HUES6 (cell line): ENCODE data around the gene SIRPB2.

Experiments
- H3K27ac ChIP-seq: 2 replicates; pipeline ENCODE4 v1.7.0; 2013; ENCODE audit warnings: low read depth, mild to moderate bottlenecking, low read length, inconsistent platforms
- H3K27me3 ChIP-seq: 2 replicates; pipeline ENCODE4 v1.6.1; 2013; ENCODE audit warnings: low read length; ENCODE audit not compliant: control insufficient read depth, insufficient read depth
- H3K36me3 ChIP-seq: 2 replicates; pipeline ENCODE4 v1.6.1; 2013; ENCODE audit warnings: low read length; ENCODE audit not compliant: control insufficient read depth, insufficient read depth
- H3K4me1 ChIP-seq: 2 replicates; pipeline ENCODE4 v1.6.1; 2013; ENCODE audit warnings: low read length; ENCODE audit not compliant: control insufficient read depth, insufficient read depth
- H3K4me3 ChIP-seq: 2 replicates; pipeline ENCODE4 v1.5.1; 2013; ENCODE audit warnings: low read depth, low read length
- H3K9ac ChIP-seq: one replicate; pipeline ENCODE4 v1.6.1; 2013; ENCODE audit warnings: mild to moderate bottlenecking, low read length
- H3K9me3 ChIP-seq: 2 replicates; pipeline ENCODE4 v1.6.1; 2013; ENCODE audit warnings: low read depth, low read length; ENCODE audit not compliant: control insufficient read depth, insufficient read depth

The SIRPB2 gene

DNA sequence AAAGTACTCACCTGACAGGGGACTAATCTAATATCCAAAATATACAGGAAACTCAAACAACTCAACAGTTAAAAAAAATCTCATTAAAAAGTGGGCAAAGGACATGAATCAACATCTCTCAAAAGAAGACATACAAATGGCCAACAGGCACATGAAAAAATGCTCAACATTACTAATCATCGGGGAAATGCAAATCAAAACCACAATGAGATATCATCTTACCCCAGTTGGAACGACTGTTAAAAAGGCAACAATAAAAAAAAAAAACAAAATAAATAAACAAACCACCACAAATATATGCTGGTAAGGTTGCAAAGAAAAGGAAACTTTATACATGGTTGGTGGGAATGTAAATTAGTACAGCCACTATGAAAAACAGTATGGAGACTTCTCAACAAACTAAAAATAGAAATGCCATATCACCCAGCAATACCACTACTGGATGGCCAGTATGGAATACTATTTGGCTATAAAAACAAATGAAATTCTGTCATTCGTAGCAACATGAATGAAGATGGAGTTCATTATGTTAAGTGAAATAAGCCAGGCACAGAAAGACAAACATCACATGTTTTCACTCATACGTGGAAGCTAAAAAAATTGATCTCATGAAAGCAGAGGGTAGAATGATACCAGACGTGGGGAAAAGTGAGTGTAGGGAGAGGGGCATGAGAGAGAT lies 6.6 kb downstream of the SIRPB2 start:
- Histone ChIP-seq H3K27ac (no peak overlapping the region), H3K9me3 (no peaks in the 10 kb centered on the region), H3K4me1 (no peaks in the 10 kb centered on the region), H3K4me3 (no peak overlapping the region), H3K9ac (no peak overlapping the region), H3K27me3 (no peaks in the 10 kb centered on the region; the same call in 1 of the 2 replicates), H3K36me3 (no peaks in the 10 kb centered on the region)

DNA sequence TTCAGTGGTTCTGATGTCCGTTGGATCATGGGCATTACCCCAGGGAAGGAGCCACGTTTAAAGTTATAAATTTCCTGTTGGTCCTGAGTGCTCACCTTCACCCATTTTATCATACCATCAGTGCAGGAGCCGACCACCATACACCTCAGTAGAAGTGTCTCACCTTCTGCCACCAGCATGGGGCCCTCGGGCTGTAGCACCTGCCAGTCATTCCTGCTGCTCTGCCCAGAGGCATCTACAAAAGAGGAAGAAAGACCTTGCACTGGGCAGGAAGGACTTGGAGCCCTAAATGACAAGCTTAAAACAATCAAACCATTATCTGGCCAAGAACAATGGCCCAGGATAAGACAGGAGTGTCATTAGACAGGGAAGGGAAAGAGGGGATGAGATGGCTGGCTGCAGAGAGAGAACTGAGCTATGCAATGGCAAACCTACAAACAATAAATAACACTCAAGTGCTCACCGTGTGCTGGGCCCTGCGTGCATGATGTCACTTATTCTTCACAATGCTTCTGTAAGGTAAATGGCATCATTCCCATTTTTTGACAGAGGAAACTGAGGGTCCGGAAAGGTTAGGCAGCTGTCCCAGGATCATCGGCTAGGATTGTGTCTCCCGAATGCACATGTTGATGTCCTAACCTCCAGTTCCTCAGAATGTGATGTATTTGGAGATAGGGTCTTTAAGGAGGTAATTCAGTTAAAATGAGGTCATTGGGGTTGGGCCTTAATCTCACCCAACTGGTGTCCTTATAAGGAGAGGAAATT lies 11.2 kb downstream of the SIRPB2 start:
- Histone ChIP-seq H3K36me3 (no peaks in the 10 kb centered on the region), H3K27me3 (no peaks in the 10 kb centered on the region)

DNA sequence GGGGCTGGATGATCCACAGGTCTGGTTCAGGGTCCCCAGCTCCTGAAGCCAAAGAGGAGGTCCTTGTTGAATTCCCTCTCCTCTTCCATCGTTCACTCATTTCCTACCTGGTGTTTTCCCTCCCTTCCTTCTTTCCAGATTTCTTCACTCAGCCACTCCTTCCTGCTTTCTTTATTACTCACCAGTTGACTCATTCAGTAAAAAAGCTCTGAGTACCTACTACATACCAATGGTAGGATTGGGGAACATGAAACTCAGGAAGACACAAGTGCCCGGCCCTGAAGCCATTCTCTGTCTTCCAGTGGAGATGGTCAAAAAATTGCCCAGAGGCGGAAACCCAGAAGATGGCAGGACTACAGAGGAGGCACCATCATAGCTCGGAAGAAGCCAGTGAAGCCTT lies 12.7 kb downstream of the SIRPB2 start:
- no peak overlapping the region for H3K9ac ChIP-seq
- H3K9me3 ChIP-seq = no peaks in the 10 kb centered on the region
- H3K4me1 ChIP-seq = no peaks in the 10 kb centered on the region; the same call in 1 of the 2 replicates
- no peak overlapping the region for H3K4me3 ChIP-seq
- H3K36me3 ChIP-seq = no peaks in the 10 kb centered on the region
- H3K27me3 ChIP-seq = no peaks in the 10 kb centered on the region
- no peak overlapping the region for H3K27ac ChIP-seq

More for the DNA sequence above, 11.2 kb downstream of the SIRPB2 start:
- H3K27ac ChIP-seq = no peak overlapping the region
- no peaks in the 10 kb centered on the region; the same call in 1 of the 2 replicates for H3K4me1 ChIP-seq
- no peak overlapping the region for H3K4me3 ChIP-seq
- no peaks in the 10 kb centered on the region for H3K9me3 ChIP-seq
- no peak overlapping the region for H3K9ac ChIP-seq

DNA sequence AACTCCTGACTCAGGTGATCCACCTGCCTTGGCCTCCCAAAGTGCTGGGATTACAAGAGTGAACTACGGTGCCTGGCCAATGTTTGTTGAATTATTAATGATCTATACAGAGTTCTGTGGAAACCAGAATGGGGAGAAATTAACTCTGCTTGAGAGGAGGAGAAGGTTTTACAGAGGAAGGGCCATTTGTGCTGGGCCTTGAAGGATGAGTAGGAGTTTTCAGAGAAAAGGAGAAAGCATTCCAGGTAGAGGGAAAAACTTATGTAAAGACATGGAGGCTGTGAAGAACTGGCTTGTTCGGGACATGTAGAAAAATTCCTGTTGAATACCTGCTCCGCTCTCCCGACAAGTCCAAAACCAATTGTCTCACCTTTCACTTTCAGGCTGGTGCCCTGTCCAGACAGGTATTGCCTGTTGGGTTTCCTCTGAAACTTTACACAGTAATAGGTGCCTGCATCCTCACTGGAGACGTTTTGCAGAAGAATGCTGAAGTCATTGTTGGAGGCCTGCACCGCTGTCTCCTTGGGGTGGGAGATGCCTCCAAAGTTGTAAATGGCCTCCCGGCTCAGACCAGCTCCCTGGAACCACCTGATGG lies 13.2 kb downstream of the SIRPB2 start:
- H3K9me3 ChIP-seq = no peaks in the 10 kb centered on the region
- no peak overlapping the region for H3K4me3 ChIP-seq
- no peak overlapping the region for H3K9ac ChIP-seq
- H3K36me3 ChIP-seq = no peaks in the 10 kb centered on the region
- no peak overlapping the region for H3K27ac ChIP-seq
- no peaks in the 10 kb centered on the region; the same call in 1 of the 2 replicates for H3K4me1 ChIP-seq
- no peaks in the 10 kb centered on the region for H3K27me3 ChIP-seq

DNA sequence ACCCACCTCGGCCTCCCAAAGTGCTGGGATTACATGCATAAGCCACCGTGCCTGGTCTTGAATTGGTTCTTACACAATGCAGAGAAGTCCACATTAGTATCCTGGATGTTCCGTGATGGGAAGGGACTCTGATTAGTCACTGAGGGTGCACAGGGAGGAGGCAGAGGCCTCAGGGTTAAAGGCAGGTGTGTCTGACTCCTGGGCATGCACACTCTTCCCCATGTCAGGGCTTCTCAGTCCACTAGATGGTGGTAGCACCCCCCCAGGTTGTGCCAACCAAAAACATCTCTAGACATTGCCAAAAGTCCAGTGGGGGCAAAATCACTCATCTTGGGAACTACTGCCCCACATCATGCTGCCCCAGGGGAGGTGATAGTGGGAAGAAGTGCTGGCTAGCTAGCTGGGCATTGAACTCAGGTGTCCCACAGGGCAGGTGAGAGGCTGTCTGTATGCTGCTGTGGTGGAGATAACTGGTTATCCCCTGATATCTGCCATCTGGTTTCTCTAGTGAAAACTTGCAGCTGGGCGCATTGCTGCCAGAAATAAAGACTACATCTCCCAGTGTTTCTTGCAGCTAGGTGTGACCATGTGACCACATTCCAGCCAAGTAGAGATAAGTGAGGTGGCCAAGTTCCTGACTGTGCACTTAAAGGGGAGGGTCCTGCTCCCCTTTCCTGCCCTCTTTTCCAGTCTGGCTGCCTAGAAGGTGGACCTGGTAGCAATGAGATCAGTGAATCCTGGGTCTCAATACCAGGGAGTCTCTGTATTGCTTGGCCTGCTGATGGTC lies 16.2 kb downstream of the SIRPB2 start:
- no peaks in the 10 kb centered on the region for H3K9me3 ChIP-seq
- H3K9ac ChIP-seq = no peak overlapping the region
- H3K4me3 ChIP-seq = no peak overlapping the region
- no peaks in the 10 kb centered on the region; the same call in 1 of the 2 replicates for H3K4me1 ChIP-seq
- no peaks in the 10 kb centered on the region for H3K27me3 ChIP-seq
- no peaks in the 10 kb centered on the region for H3K36me3 ChIP-seq
- H3K27ac ChIP-seq = no peak overlapping the region

DNA sequence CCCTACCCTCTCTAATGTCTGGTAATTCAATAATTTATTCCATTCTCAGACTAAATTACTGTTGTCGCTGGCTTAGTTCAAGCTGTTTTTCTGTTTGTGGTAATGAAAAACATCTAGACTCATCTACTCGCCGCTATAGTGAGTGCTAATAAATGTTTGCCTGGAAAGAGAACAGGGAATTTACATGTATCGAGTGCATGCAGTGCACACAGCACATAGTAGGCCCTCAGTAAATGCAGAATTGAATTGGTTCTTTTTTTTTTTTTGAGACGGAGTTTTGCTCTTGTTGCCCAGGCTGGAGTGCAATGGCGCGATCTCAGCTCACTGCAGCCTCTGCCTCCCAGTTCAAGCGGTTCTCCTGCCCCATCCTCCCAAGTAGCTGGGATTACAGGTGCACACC lies 16.9 kb downstream of the SIRPB2 start:
- no peak overlapping the region for H3K27ac ChIP-seq

DNA sequence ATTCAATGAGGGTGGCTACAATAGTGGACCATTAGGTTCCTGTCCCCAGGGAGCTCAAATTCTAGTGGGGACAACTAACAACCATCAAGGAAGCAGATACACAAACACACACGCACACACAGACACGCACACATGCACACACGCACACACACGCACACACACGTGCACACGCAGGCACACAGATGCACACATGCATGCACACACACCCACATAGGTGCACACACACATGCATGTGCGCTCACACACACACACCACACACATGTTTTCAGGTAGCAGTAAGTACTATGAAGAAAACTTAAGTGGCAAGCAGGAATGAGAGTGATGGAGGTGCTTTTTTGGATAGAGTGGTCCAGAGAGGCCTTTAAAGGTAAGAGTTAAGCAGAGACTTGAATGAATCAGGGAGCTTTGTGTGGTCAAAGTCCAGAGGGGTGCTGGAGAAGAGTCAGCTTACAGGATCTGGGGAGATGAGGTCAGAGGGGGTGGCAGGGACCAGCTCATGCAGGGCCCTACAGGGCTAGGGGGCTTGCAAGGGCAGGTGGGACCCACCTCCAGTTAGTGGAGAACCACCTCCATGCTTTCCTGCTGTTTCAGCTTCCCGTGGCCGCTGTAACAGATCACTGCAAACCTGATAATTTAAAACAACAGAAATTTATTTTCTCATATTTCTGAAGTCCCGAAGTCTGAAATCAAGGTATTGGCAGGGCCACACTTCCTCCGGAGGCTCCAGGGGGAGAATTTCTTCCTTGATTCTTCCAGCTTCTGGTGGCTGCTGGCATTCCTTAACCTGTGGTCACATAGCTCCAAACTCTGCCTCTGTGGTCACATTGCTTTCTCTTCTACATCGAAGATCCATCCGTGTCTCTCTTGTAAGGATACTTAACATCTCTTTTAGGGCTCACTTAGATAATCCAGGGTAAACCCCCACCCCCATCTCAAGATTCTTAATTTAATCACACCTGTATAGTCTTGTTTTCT lies 17.7 kb downstream of the SIRPB2 start:
- Histone ChIP-seq H3K4me3 (no peak overlapping the region), H3K27me3 (no peaks in the 10 kb centered on the region), H3K9me3 (no peaks in the 10 kb centered on the region), H3K9ac (no peak overlapping the region), H3K27ac (no peak overlapping the region), H3K36me3 (no peaks in the 10 kb centered on the region), H3K4me1 (no peaks in the 10 kb centered on the region; the same call in 1 of the 2 replicates)

More for the DNA sequence above, 16.9 kb downstream of the SIRPB2 start:
- Histone ChIP-seq H3K4me1 (no peaks in the 10 kb centered on the region; the same call in 1 of the 2 replicates), H3K36me3 (no peaks in the 10 kb centered on the region), H3K4me3 (no peak overlapping the region), H3K9me3 (no peaks in the 10 kb centered on the region), H3K9ac (no peak overlapping the region), H3K27me3 (no peaks in the 10 kb centered on the region)

DNA sequence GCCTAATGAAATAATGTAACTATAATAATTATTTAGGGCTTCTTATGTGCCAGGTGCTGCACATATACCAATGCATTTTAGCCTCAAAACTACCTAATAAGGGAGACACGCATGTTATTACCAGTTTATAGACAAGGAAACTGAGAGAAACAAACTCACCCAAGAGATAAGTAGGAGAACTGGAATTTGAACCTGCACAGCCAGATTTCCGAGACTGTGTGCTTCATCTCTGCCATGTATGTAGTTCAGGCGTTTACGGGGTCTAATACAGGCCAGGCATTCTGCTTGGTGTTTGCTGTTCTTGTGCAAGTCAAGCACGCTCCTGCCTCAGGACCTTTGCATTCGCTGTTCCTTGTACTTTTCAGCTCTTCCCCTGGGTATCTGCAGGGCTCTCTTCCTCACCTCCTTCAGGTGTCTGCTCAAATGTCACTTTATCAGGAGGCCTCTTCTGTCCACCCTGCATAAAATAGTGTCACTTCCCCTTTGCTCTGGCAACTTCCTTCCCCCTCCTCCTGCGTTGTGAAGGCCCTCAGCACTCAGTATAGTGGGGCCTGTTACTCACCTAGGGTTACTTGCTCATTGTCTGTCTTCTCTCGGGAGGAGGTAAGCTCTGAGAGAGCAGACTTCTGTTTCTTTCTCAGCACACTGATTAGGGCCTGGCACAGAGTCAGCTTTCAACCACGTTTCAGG lies 18.5 kb downstream of the SIRPB2 start:
- no peaks in the 10 kb centered on the region for H3K36me3 ChIP-seq
- no peaks in the 10 kb centered on the region for H3K27me3 ChIP-seq
- H3K4me3 ChIP-seq = no peak overlapping the region
- H3K27ac ChIP-seq = no peak overlapping the region
- peaks cover 4% of the 10 kb centered on the region; the same call in 1 of the 2 replicates for H3K4me1 ChIP-seq
- H3K9me3 ChIP-seq = no peaks in the 10 kb centered on the region
- no peak overlapping the region for H3K9ac ChIP-seq

DNA sequence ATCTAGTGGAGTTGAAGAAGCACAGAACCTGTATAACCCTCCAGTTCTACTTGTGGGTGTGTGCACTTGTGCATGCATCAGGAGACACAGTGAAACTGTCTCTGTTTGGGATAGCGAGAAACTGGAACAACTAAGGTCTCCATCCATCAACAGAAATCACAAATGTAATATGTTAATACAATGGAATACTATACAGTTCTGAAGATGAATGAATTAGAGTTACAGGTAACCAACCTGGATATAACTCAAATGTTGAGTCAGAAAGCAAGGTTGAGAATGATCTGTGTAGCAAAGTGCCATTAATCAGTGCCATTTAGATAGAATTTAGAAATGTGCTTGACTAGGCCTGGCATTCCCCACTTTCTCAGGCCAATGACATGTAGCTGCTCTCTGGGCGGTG lies 20.0 kb downstream of the SIRPB2 start:
- Histone ChIP-seq H3K36me3 (no peaks in the 10 kb centered on the region), H3K27me3 (no peaks in the 10 kb centered on the region), H3K4me1 (peaks cover 12% of the 10 kb centered on the region), H3K27ac (no peak overlapping the region), H3K9me3 (no peaks in the 10 kb centered on the region), H3K4me3 (no peak overlapping the region), H3K9ac (no peak overlapping the region)
